ENCODE data around the gene STARD4.

DNA sequence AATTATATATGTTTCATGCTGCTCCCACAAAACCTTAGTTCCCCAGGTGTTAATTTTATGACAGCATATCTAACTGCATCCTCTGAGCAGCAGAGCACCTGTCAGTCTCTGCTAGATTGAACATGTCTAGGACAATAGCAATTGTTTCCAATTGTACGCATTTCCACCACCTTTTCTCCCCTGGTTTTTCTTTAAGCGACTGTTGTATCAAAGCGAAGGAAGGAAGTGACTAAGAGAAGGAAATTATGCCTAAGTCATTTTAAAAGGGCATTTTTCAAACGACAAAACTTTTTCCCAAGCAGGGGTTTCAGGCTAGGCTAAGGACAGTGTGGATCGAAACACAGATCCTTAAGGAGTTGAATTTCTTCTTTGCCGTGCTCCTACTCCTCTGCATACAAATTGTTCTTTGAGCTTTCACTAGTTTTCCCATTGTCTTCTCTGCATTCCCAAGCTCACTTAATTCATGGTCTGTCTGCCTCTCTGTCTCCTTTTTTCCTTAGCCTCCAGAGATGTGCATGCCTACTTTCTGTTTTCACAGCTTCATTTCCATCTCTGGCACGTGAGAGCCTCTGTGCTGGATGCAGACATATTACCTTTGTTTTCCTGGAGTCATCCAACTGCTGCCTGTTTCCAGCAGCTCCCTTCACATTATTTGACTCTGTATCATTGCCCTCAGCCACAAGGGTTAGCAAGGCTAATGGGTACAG, 39.4 kb upstream of the STARD4 start:
- TF ChIP-seq, protein P1, sequence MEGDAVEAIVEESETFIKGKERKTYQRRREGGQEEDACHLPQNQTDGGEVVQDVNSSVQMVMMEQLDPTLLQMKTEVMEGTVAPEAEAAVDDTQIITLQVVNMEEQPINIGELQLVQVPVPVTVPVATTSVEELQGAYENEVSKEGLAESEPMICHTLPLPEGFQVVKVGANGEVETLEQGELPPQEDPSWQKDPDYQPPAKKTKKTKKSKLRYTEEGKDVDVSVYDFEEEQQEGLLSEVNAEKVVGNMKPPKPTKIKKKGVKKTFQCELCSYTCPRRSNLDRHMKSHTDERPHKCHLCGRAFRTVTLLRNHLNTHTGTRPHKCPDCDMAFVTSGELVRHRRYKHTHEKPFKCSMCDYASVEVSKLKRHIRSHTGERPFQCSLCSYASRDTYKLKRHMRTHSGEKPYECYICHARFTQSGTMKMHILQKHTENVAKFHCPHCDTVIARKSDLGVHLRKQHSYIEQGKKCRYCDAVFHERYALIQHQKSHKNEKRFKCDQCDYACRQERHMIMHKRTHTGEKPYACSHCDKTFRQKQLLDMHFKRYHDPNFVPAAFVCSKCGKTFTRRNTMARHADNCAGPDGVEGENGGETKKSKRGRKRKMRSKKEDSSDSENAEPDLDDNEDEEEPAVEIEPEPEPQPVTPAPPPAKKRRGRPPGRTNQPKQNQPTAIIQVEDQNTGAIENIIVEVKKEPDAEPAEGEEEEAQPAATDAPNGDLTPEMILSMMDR (conservative IDR thresholded peaks at IDR 0.05; ENCODE audit: low read depth, low read length): no peak
- TF ChIP-seq EZH2 (IDR thresholded peaks at IDR 0.05; ENCODE audit: borderline replicate concordance, low read depth, low read length, poor library complexity, severe bottlenecking): no peak

Data from A673 (cell line).